IPS-18a (cell line): ENCODE measurements around the gene PATL1.
"Not testable (repeated sequence)": the region's sequence is repeated elsewhere in the genome, so short reads cannot be mapped to it uniquely, and the experiment has no call there.

Source experiments
- H3K27ac ChIP-seq: one replicate; pipeline ENCODE4 v1.5.1; 2013; ENCODE audit warnings: low read length
- H3K27me3 ChIP-seq: one replicate; pipeline ENCODE4 v1.6.1; 2013; ENCODE audit warnings: mild to moderate bottlenecking, low read length; ENCODE audit not compliant: control insufficient read depth, insufficient read depth
- H3K36me3 ChIP-seq: one replicate; pipeline ENCODE4 v1.6.1; 2013; ENCODE audit warnings: low read depth, low read length; ENCODE audit not compliant: control insufficient read depth
- H3K4me1 ChIP-seq: one replicate; pipeline ENCODE4 v1.6.1; 2013; ENCODE audit warnings: low read depth, low read length; ENCODE audit not compliant: control insufficient read depth
- H3K4me3 ChIP-seq: one replicate; pipeline ENCODE4 v1.5.1; 2013; ENCODE audit warnings: low read length
- H3K9ac ChIP-seq: one replicate; pipeline ENCODE4 v1.6.1; 2013; ENCODE audit warnings: mild to moderate bottlenecking, low read length, moderate library complexity
- H3K9me3 ChIP-seq: one replicate; pipeline ENCODE4 v1.6.1; 2013; ENCODE audit warnings: low read depth, low read length; ENCODE audit not compliant: control insufficient read depth

The PATL1 gene

DNA sequence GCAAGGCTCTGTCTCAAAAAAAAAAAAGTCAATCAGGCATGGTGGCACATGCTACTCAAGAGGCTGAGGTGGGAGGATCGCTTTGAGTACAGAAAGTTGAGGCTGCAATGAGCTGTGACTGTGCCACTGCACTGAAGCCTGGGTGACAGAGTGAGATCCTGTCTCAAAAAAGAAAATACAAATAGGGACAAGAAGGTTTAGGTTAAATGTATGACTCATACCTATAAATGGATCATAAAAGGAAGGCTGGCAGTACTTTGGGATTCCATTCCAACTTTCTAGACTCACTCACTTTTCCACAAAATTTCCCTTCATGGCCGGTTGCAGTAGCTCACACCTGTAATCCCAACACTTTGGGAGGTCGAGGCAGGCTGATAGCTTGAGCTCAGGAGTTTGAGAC lies 27.7 kb downstream of the PATL1 start:
- Histone ChIP-seq H3K36me3 (peaks cover 77% of the 10 kb centered on the region), H3K4me3 (no peak overlapping the region), H3K27ac (no peak overlapping the region), H3K27me3 (no peaks in the 10 kb centered on the region), H3K9me3 (no peaks in the 10 kb centered on the region), H3K9ac (no peak overlapping the region), H3K4me1 (no peaks in the 10 kb centered on the region)

DNA sequence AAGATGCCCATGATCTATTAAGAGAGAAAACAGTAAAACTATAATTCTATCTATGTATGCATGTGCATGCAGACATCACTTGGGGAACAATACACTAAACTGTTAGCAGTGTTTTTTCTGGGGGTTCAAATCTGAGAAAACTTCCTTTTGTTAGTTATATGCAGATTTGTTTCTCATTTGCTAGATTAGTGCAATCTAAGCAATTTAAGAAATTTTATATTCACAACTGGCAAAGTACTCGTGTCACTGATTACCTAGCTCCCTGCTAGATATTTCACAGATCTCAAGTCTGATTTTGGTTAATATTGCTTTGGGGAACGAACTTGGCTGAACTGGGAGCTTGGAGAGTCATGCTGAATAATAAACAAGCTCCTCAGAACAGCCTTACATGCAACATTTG lies 38.3 kb downstream of the PATL1 start:
- Histone ChIP-seq H3K27ac (no peak overlapping the region), H3K27me3 (no peaks in the 10 kb centered on the region), H3K4me3 (no peak overlapping the region)

GRCh38 chr11:59629996-59630395 lies 38.8 kb downstream of the PATL1 start:
- Histone ChIP-seq H3K9ac (no peak overlapping the region), H3K36me3 (no peaks in the 10 kb centered on the region), H3K27me3 (no peaks in the 10 kb centered on the region), H3K4me3 (no peak overlapping the region), H3K27ac (no peak overlapping the region), H3K4me1 (no peaks in the 10 kb centered on the region), H3K9me3 (no peaks in the 10 kb centered on the region)

More for the DNA sequence above, 38.3 kb downstream of the PATL1 start:
- no peak overlapping the region for H3K9ac ChIP-seq
- H3K9me3 ChIP-seq: no peaks in the 10 kb centered on the region
- H3K36me3 ChIP-seq: no peaks in the 10 kb centered on the region
- no peaks in the 10 kb centered on the region for H3K4me1 ChIP-seq

DNA sequence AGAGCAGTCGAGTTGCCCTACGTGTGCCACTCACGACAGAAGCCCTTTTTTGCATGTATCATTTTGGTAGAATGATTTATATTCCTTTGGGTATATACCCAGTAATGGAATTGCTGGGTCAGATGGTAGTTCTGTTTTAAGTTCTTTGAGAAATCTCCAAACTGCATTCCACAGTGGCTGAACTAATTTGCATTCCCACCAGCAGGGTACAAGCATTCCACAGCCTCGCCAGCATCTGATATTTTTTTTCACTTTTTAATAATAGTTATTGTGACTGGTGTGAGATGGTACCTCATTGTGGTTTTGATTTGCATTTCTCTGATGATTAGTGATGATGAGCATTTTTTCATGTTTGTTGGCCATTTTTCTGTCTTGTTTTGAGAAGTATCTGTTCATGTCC lies 41.9 kb downstream of the PATL1 start:
- not testable (repeated sequence) for H3K4me1 ChIP-seq, H3K4me3 ChIP-seq, H3K36me3 ChIP-seq, H3K27me3 ChIP-seq, H3K9ac ChIP-seq, H3K27ac ChIP-seq, H3K9me3 ChIP-seq

- H3K36me3 ChIP-seq: no peaks in the 10 kb centered on the region
- H3K9me3 ChIP-seq: no peaks in the 10 kb centered on the region
- no peak overlapping the region for H3K9ac ChIP-seq
- no peaks in the 10 kb centered on the region for H3K27me3 ChIP-seq
- H3K4me1 ChIP-seq: no peaks in the 10 kb centered on the region
- H3K4me3 ChIP-seq: no peak overlapping the region
- H3K27ac ChIP-seq: no peak overlapping the region
Measured at GRCh38 chr11:59625703-59626102, 43.1 kb downstream of the PATL1 start.

DNA sequence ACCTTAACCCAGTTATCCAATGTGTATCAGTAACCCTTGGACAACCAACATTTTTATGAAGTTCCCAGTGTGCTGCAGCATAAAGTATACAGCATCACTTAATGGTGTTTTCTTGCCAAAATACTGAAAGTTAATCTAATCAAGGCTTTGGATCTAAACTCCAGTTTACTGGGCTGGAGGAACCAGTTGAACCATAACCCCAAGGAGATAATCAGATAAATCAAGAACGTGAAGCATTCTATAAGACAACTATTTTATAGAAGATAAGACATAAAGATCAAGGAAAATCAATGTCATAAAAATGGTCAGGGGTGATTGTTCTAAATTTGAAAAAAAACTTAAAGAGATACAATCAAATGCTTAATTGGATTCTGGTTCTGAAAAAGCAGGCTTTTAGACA lies 51.0 kb downstream of the PATL1 start:
- H3K36me3 ChIP-seq: peaks cover 2% of the 10 kb centered on the region
- H3K27me3 ChIP-seq: no peaks in the 10 kb centered on the region
- H3K27ac ChIP-seq: no peak overlapping the region
- H3K4me3 ChIP-seq: no peak overlapping the region
- H3K4me1 ChIP-seq: peaks cover 6% of the 10 kb centered on the region
- no peak overlapping the region for H3K9ac ChIP-seq
- no peaks in the 10 kb centered on the region for H3K9me3 ChIP-seq

DNA sequence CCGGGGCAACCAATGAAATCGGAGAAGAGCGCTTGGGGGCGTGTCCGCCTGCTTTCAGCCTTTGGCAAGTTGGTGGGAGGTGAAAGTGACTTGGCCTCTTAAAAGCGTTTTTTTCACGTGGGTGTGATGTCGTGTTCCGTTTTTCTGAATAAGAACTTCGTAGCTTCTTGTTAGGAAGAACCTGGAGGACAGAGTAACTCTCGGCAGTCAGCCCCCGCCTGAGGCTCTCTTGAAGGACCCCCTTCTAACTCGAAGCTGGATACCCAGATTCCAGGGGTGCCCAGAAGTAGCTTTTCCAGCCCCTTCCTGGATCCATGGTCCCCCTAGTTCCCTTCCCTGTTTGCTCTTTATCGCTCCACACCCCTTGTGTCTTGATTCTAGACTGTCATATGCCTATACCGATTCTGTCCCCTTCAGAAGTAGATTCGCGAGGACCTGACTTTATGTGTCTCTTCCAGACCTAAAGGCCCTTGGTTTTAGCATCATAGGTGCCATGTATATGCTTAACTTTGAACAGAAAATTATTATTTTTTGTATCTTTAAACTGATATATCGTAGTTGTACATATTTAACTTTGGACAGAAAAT lies 52.3 kb downstream of the PATL1 start:
- H3K27ac ChIP-seq: no peak overlapping the region
- peaks cover 6% of the 10 kb centered on the region for H3K4me1 ChIP-seq
- peak overlapping the region; percentile 77 for H3K4me3 ChIP-seq
- peak overlapping the region; percentile 64 for H3K9ac ChIP-seq
- H3K9me3 ChIP-seq: no peaks in the 10 kb centered on the region
- peaks cover 7% of the 10 kb centered on the region for H3K36me3 ChIP-seq
- H3K27me3 ChIP-seq: no peaks in the 10 kb centered on the region

DNA sequence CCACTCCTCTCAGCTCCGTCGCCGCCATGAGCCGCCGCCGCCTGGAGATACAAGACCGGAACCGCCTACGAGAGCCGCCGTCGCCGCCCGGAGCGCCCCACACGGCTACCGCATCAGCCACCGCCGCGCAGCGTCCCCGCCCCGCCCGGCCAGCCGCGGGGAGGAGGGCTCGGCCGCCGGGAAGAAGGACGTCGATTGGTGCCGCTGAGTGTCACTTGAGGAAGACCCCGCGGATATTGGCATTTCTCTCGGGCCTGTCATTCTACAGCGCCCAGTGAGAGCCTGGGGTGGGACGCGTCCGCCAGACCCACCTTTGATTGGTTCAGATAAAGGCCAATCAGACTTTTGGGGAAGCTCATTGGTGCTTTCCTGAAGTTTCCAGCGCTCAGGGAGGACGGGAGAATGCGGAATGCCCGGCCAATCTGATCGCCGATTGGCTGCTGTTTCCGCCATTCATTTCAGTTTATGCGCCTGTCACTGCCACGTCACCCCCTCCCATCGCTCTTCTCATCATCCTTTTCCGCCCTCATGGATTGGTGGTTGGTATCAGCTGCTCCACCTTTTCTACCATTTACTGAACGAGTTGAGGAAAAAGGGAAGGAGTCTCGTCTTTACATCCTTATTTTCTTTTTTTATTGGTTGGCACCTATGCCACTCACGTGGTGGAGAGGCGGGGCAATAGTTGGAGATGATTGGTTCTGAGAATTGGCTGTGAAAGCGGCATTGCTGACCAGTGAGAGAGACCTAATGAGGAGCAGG lies 53.0 kb downstream of the PATL1 start, which contains the start of gene OSBP:
Gene OSBP (minus strand): TSS at position 138 of the 759 bp plus-strand sequence. CDS start 110 bp downstream, at position 28.
- peaks cover 6% of the 10 kb centered on the region for H3K4me1 ChIP-seq
- peaks cover 7% of the 10 kb centered on the region for H3K36me3 ChIP-seq
- H3K27me3 ChIP-seq: no peaks in the 10 kb centered on the region
- peak within 1 kb of the TSS; percentile 64 for H3K9ac ChIP-seq
- H3K4me3 ChIP-seq: peak within 1 kb of the TSS; percentile 93
- no peaks in the 10 kb centered on the region for H3K9me3 ChIP-seq
- H3K27ac ChIP-seq: no peak within 1 kb of the TSS

- H3K27ac ChIP-seq: no peak overlapping the region
- peaks cover 10% of the 10 kb centered on the region for H3K36me3 ChIP-seq
- H3K9me3 ChIP-seq: no peaks in the 10 kb centered on the region
- H3K4me3 ChIP-seq: peak overlapping the region; percentile 93
- H3K27me3 ChIP-seq: no peaks in the 10 kb centered on the region
- peaks cover 6% of the 10 kb centered on the region for H3K4me1 ChIP-seq
- peak overlapping the region; percentile 64 for H3K9ac ChIP-seq
Measured at GRCh38 chr11:59615120-59615636, 53.7 kb downstream of the PATL1 start.

GRCh38 chr11:59614277-59615119 lies 54.3 kb downstream of the PATL1 start:
- H3K36me3 ChIP-seq: peaks cover 17% of the 10 kb centered on the region
- H3K27me3 ChIP-seq: no peaks in the 10 kb centered on the region
- H3K4me3 ChIP-seq: peak overlapping the region; percentile 93
- peaks cover 6% of the 10 kb centered on the region for H3K4me1 ChIP-seq
- H3K9me3 ChIP-seq: no peaks in the 10 kb centered on the region
- H3K9ac ChIP-seq: peak overlapping the region; percentile 64
- H3K27ac ChIP-seq: no peak overlapping the region
